GM12864 (cell line): ENCODE results near the gene AGRN.

Experiments
- DNase-seq: peaks from one replicate; pipeline ENCODE4 v3.0.0-alpha.2; 2011; ENCODE audit warnings: low read depth
- H3K4me3 ChIP-seq: 2 replicates; pipeline ENCODE4 v1.5.1; 2011; ENCODE audit warnings: mild to moderate bottlenecking, low read depth, low read length, control low read depth
- CTCF ChIP-seq: IDR thresholded peaks from 2 replicates; pipeline ENCODE4 v1.5.1; 2011; ENCODE audit warnings: low read depth, mild to moderate bottlenecking, moderate library complexity, low read length, control low read depth, inconsistent platforms; ENCODE audit errors: missing control alignments

The AGRN gene

GRCh38 chr1:1049318-1050165 lies 29.6 kb downstream of the AGRN start:
- no peak overlapping the region for H3K4me3 ChIP-seq
- TF ChIP-seq CTCF = peak; percentile 9
- DNase-seq = no peak

GRCh38 chr1:1050577-1051052 lies 30.7 kb downstream of the AGRN start:
- no peak overlapping the region for H3K4me3 ChIP-seq
- no peak for DNase-seq
- TF ChIP-seq CTCF = no peak

- no peak for TF ChIP-seq CTCF
- no peak for DNase-seq
- H3K4me3 ChIP-seq = no peak overlapping the region
Measured at GRCh38 chr1:1051127-1051810, 31.3 kb downstream of the AGRN start.

GRCh38 chr1:1052003-1052840 lies 32.3 kb downstream of the AGRN start:
- TF ChIP-seq CTCF = no peak
- DNase-seq = no peak
- no peak overlapping the region for H3K4me3 ChIP-seq

GRCh38 chr1:1053022-1053421 lies 33.1 kb downstream of the AGRN start:
- H3K4me3 ChIP-seq = no peak overlapping the region
- no peak for DNase-seq
- TF ChIP-seq CTCF = no peak

- no peak overlapping the region for H3K4me3 ChIP-seq
- no peak for DNase-seq
- no peak for TF ChIP-seq CTCF
Measured at GRCh38 chr1:1053682-1054081, 33.8 kb downstream of the AGRN start.
